Cardiac fibroblast (primary cell): ENCODE results near the gene SLC43A2.
A peak's percentile ranks its signal among the peaks of the same experiment; 100 is the strongest.

ENCODE experiments used
- DNase-seq, 2 donors: peaks; one replicate each; pipeline versions ENCODE4 v3.0.0 to v3.0.0-alpha.2; 2010; ENCODE audit warnings: low read depth in 2 of 2
- H3K4me3 ChIP-seq, 2 donors: replicated peaks in 1 of 2; 1 replicate in 1 of 2; 2 replicates in 1 of 2; pipeline ENCODE4 v1.5.1; 2011; ENCODE audit warnings: low read depth in 2 of 2, low read length in 2 of 2, mild to moderate bottlenecking in 2 of 2, moderate library complexity in 1 of 2
- TF ChIP-seq, protein P1 (sequence below): IDR thresholded peaks from one replicate; pipeline ENCODE4 v1.5.1; 2011; ENCODE audit warnings: low read depth, mild to moderate bottlenecking, low read length, inconsistent platforms

SLC43A2 gene

GRCh38 chr17:1634841-1635650, 6.4 kb upstream of the SLC43A2 start:
- no peak overlapping the region for H3K4me3 ChIP-seq
- TF ChIP-seq, protein P1, sequence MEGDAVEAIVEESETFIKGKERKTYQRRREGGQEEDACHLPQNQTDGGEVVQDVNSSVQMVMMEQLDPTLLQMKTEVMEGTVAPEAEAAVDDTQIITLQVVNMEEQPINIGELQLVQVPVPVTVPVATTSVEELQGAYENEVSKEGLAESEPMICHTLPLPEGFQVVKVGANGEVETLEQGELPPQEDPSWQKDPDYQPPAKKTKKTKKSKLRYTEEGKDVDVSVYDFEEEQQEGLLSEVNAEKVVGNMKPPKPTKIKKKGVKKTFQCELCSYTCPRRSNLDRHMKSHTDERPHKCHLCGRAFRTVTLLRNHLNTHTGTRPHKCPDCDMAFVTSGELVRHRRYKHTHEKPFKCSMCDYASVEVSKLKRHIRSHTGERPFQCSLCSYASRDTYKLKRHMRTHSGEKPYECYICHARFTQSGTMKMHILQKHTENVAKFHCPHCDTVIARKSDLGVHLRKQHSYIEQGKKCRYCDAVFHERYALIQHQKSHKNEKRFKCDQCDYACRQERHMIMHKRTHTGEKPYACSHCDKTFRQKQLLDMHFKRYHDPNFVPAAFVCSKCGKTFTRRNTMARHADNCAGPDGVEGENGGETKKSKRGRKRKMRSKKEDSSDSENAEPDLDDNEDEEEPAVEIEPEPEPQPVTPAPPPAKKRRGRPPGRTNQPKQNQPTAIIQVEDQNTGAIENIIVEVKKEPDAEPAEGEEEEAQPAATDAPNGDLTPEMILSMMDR: no peak
- DNase-seq: no peak

DNA sequence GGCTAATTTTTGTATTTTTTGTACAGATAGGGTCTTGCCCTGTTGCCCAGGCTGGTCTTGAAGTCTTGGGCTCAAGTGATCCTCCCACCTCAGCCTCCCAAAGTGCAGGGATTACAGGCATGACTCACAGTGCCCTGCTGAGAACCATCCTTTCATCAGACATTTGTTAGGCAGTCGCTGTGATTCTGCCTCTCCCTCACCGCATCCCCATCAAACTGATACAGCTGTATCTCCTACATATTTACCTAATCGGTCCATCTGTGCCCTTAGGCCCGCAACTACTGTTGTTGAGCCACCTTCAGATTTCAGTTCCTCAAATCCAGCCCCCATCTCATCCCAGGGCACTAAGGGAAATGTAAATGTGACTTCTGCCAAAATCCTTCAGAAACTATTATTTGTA, 2.0 kb upstream of the SLC43A2 start:
- H3K4me3 ChIP-seq: no peak overlapping the region
- DNase-seq: no peak
- TF ChIP-seq, protein P1: no peak

- peak overlapping the region; percentile 68 to 75 for H3K4me3 ChIP-seq
- TF ChIP-seq, protein P1: peak; percentile 73
- DNase-seq: peak; percentile 61 to 65
Measured at GRCh38 chr17:1629504-1630310, 1.1 kb upstream of the SLC43A2 start.

- peak; percentile 94 to 96 for DNase-seq
- TF ChIP-seq, protein P1: no peak
- H3K4me3 ChIP-seq: peak overlapping the region; percentile 68 to 75
Measured at GRCh38 chr17:1628856-1629503, 346 bp upstream of the SLC43A2 start.

DNA sequence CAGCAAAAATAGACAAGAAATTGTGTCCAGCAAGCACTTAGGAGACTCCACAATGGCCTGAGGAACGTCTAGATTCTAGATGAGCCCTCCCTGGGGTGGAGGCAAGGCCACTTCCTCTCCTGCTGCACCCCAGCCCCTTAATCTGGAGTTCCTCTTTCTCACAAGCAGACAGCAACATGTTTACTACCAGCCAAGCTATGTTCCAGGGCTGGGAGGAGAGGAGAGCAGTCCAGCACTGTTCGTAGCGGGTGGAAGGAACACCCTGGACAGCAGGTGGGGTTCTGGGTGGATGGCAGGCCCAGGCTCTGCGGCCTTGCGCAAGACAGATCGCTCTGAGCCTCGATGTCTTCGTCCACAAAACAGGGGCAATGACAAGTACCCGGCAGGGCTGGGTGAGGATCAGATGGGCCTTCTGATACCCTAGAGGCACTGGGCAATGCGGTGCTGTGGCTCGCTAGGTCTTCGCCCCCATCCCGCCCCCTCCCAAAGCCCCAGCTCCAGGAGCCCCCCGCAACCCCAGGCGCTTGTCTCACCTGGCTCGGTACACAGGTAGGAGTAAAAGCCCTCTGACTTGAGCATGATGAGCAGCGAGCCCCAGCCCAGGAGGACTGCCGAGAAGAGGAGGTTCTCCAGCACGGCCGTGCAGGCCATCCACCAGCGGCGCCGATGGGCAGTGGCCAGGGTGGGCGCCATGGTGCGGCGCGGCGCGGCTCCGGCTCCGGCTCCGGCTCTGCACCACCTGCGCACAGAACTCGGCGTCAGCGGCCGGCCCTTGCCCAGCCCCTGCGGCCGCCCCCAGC, 1.3 kb downstream of the SLC43A2 start:
- H3K4me3 ChIP-seq: peak overlapping the region; percentile 68 to 75
- TF ChIP-seq, protein P1: no peak
- no peak for DNase-seq

DNA sequence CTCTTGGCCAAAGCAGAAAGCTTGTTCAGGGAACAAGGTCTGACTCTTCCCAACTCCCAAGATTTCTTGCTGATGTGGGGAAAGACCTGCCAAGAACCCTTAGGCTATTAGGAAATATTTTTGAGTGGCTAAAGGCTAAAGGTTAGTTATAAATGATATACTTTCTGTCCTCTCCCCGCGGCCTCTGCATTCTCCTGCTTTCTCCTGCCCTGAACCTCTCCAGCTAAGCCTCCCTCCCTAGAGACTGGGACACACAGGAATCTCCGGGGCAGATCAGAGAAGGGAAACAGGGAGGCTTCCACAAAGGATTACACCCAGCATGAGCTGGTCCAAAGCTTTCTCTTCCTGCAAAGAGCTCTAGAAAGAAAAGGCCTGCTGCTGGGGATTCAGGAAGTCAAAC, 2.3 kb downstream of the SLC43A2 start:
- TF ChIP-seq, protein P1: no peak
- no peak for DNase-seq

More for the DNA sequence above, 2.3 kb downstream of the SLC43A2 start:
- H3K4me3 ChIP-seq: no peak overlapping the region
